ENCODE results near the gene RNF144A. TPM values are rescaled to one million over a fixed set of nuclear protein-coding genes. Genes with fewer than 3 reads are reported as not detected.

Gene RNF144A
- total RNA-seq, 1 donor from 2014 or later = 39.9 TPM

GRCh38 chr2:6954586-6954985 lies 37.4 kb downstream of the RNF144A start:
- no peak for TF ChIP-seq CTCF (IDR thresholded peaks at IDR 0.05; ENCODE audit: unreplicated experiment)
- no peak for DNase-seq (ENCODE audit: low spot score, unreplicated experiment)
- H3K27ac Mint-ChIP-seq = no peak overlapping the region
- H3K4me3 Mint-ChIP-seq (ENCODE audit: low read depth) = no peak overlapping the region
- H3K36me3 Mint-ChIP-seq (ENCODE audit: insufficient read depth) = peaks cover 4% of the 10 kb centered on the region
- H3K9me3 Mint-ChIP-seq (ENCODE audit: low read depth) = no peaks in the 10 kb centered on the region
- H3K27me3 Mint-ChIP-seq = no peaks in the 10 kb centered on the region
- peaks cover 10% of the 10 kb centered on the region for H3K4me1 Mint-ChIP-seq (ENCODE audit: low read depth)

- no peak overlapping the region for H3K4me3 Mint-ChIP-seq (ENCODE audit: low read depth)
- DNase-seq (ENCODE audit: low spot score, unreplicated experiment) = no peak
- no peak for TF ChIP-seq CTCF (IDR thresholded peaks at IDR 0.05; ENCODE audit: unreplicated experiment)
- no peaks in the 10 kb centered on the region for H3K27me3 Mint-ChIP-seq
- no peaks in the 10 kb centered on the region for H3K9me3 Mint-ChIP-seq (ENCODE audit: low read depth)
- peaks cover 4% of the 10 kb centered on the region for H3K36me3 Mint-ChIP-seq (ENCODE audit: insufficient read depth)
- peaks cover 10% of the 10 kb centered on the region for H3K4me1 Mint-ChIP-seq (ENCODE audit: low read depth)
- H3K27ac Mint-ChIP-seq = no peak overlapping the region
Observed at GRCh38 chr2:6955511-6956136, 38.4 kb downstream of the RNF144A start.

GRCh38 chr2:6956566-6956965 lies 39.4 kb downstream of the RNF144A start:
- TF ChIP-seq CTCF (IDR thresholded peaks at IDR 0.05; ENCODE audit: unreplicated experiment) = no peak
- peaks cover 10% of the 10 kb centered on the region for H3K4me1 Mint-ChIP-seq (ENCODE audit: low read depth)
- H3K36me3 Mint-ChIP-seq (ENCODE audit: insufficient read depth) = peaks cover 5% of the 10 kb centered on the region
- no peaks in the 10 kb centered on the region for H3K27me3 Mint-ChIP-seq
- no peak overlapping the region for H3K27ac Mint-ChIP-seq
- no peak overlapping the region for H3K4me3 Mint-ChIP-seq (ENCODE audit: low read depth)
- H3K9me3 Mint-ChIP-seq (ENCODE audit: low read depth) = no peaks in the 10 kb centered on the region
- DNase-seq (ENCODE audit: low spot score, unreplicated experiment) = no peak

- peaks cover 5% of the 10 kb centered on the region for H3K36me3 Mint-ChIP-seq (ENCODE audit: insufficient read depth)
- H3K9me3 Mint-ChIP-seq (ENCODE audit: low read depth) = no peaks in the 10 kb centered on the region
- no peak overlapping the region for H3K4me3 Mint-ChIP-seq (ENCODE audit: low read depth)
- H3K27ac Mint-ChIP-seq = peak overlapping the region; percentile 5
- DNase-seq (ENCODE audit: low spot score, unreplicated experiment) = no peak
- no peaks in the 10 kb centered on the region for H3K27me3 Mint-ChIP-seq
- no peak for TF ChIP-seq CTCF (IDR thresholded peaks at IDR 0.05; ENCODE audit: unreplicated experiment)
- H3K4me1 Mint-ChIP-seq (ENCODE audit: low read depth) = peaks cover 10% of the 10 kb centered on the region
Observed at GRCh38 chr2:6957031-6957714, 40.0 kb downstream of the RNF144A start.

- Mint-ChIP-seq H3K36me3 (ENCODE audit: insufficient read depth) (peaks cover 9% of the 10 kb centered on the region), H3K4me3 (ENCODE audit: low read depth) (no peak overlapping the region), H3K4me1 (ENCODE audit: low read depth) (peaks cover 10% of the 10 kb centered on the region), H3K9me3 (ENCODE audit: low read depth) (peaks cover 4% of the 10 kb centered on the region), H3K27ac (no peak overlapping the region), H3K27me3 (no peaks in the 10 kb centered on the region)
- no peak for DNase-seq (ENCODE audit: low spot score, unreplicated experiment)
- TF ChIP-seq CTCF (IDR thresholded peaks at IDR 0.05; ENCODE audit: unreplicated experiment) = no peak
Observed at GRCh38 chr2:6957910-6958615, 40.9 kb downstream of the RNF144A start.
